Measurements from ENCODE around the gene SPATA24. TPM values are rescaled to one million over a fixed set of nuclear protein-coding genes. Genes with fewer than 3 reads are reported as not detected.
"Not testable (repeated sequence)": the region's sequence is repeated elsewhere in the genome, so short reads cannot be mapped to it uniquely, and the experiment has no call there.

The SPATA24 gene
- total RNA-seq, 1 experiment from 2014 or later, result 3.4 TPM

DNA sequence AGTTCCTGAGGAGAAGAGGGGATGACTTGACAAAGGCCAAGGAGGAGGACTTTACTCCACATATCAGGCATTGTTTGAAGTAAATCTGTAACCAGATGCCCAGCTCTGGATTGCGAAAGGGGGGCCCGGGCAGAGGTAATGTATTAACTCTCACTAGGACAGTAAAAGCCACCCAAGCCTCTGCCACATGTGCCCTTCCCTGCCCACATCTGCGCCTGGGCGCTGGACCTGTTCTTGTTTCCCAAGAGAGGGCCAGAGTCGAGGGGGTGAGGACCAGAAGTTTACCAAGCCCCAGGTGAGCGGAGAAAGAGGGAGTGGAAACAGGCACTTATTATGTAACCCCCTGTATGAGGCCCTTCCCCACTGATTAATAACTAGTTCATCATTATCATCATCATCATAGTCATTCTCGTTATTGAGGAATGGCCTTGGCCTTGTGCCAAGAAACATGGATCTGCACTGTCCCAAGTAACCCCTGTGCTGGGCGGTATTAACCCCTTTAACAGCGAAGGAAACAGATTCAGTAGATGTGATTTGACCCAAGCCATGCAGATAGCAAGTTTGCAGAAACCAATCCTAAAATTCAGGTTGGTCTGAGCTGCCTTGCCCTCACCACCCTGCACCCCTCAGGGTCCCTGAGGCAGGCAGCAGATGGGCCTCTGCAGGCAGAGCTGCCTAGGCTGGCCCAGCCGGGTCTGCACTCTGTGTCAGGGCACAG lies 20.5 kb downstream of the SPATA24 start, which contains the start of gene SLC23A1:
Gene SLC23A1 (minus strand): TSS at position 23 of the 718 bp plus-strand sequence. CDS start 44 bp downstream, outside the sequence.
- DNase-seq (ENCODE audit: low spot score), result no peak

DNA sequence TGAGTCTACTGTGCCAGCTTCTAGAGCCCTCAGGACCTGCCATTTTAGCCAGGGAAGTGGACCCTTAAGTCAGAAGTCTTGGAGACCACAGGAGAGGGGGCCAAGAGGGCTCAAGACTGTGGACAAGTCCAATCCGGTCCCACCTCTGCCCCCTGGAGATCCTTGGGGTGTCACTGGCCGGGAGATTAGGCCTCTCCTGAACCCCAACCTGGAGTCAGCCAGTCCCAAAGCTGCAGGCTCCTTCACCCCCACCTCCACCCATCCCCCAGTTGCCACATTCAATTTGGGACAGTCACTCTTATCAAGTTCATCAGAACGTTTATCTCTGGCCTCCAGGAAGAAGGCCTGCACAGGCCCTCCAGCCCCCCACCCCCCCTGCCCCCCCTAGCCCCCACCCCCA lies 21.1 kb downstream of the SPATA24 start:
- DNase-seq (ENCODE audit: low spot score), result no peak

DNA sequence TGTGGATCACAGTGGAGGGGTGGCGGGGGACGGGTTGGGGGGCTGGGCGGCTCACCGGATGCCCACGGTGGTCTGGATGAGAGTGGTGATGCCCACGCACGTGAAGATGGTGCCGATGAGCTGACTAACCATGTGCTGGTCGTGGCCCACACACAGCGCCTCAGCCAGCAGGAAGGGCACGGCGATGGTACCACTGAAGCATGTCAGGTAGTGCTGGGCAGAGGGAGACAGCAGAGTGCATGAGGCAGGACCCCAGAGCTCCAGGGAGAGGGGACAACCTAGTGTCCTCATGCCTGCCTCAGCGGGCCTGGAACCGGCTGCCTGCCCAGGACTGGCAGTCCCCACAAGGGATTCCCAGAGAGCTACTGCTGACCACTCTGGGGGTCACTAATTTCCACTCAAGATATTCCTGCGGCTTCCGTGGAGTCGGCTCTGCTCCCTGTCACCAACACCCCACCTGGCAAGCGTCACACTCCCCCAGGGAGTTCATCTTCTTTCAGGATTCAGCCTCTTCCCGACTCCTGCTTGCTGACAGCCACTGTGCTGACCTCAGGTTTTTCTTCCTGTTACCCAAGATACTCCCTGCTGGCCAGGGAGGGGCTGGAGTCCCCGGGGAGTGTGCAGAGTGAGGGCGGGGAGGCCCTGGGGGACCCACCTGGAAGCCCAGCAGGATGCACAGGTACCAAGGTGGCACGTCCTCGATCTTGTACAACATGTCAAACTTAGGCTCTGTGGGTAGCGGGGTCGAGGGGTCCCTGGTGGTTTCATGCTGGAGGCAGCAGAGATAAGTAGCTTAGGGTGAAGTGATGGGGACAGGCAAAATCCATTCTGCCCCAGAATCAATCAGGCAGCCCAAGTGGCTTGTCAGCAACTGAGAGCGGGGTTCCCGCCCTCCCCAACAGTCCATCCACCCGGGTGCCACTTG lies 21.8 kb downstream of the SPATA24 start:
- DNase-seq (ENCODE audit: low spot score), result no peak

GRCh38 chr5:139379626-139380449 lies 24.1 kb downstream of the SPATA24 start:
- DNase-seq (ENCODE audit: low spot score), result no peak

GRCh38 chr5:139378941-139379361 lies 24.9 kb downstream of the SPATA24 start:
- DNase-seq (ENCODE audit: low spot score), result no peak

- no peak for DNase-seq (ENCODE audit: low spot score)
Observed at GRCh38 chr5:139378101-139378825, 25.6 kb downstream of the SPATA24 start.

DNA sequence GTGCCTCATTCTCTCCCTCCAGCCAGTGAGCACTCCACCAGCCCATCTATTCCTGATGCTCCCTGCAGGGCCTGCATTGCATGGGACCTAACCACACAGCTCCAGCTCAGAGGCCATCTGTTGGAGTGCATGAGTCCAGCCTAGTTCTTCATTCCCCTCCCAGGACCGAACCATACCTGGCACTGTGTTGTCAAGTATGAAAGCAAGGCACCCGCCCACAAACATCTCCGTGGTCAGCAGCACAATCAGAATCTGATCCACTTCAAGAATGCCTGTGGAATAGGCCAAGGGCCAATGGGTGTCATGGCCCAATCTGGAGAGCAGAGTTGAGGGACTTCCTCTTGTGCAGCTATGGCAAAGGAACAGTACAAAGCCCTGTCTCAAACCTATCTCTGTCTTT lies 26.7 kb downstream of the SPATA24 start:
- DNase-seq (ENCODE audit: low spot score), result no peak

- no peak for DNase-seq (ENCODE audit: low spot score)
Observed at GRCh38 chr5:139376364-139376763, 27.5 kb downstream of the SPATA24 start.

GRCh38 chr5:139374909-139375308 lies 29.0 kb downstream of the SPATA24 start:
- DNase-seq (ENCODE audit: low spot score), result no peak

DNA sequence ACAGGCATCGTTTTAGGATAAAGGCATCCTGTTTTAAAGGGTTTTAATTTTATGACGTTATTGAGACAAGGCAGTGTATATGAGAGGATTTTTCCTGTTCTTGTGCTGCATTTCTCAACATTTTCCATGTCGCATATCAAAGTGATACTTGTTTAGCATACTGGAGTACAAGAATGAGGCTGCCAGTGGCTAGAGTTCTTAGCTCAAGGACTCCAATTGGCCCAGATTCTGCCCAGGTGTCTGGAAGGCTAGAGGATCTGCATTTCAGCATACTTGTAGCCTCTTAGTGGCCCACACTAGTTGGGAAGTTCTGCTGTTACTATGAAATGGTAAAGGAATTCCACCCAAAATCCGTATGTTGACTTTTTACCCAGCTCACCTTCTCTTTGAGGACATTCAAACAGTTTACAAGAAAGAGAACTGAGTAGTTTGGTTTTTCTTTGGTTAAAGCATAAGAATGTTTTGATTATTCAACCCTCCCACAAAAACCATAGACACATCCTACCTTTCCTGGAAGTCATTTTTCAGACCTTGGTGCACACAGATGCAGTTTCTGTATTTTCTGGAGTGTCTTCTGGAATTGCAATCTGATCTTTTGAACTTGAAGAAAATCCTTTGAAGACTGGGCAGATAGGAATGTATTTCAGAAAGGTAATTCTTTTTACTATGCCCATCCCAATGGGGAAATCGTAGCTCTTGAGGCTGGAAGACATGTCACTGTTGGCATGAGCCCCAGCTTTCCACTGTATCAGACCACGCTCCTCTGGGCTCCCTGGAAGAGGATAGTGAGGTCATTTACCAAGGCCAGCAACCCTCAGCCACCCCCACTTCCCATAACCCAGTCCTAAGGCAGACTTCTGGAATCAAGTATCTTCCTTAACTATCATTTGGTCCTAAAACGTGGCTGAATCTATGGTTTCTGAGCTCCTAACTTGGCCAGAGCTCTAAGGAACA lies 32.1 kb downstream of the SPATA24 start:
- DNase-seq (ENCODE audit: low spot score), result no peak

DNA sequence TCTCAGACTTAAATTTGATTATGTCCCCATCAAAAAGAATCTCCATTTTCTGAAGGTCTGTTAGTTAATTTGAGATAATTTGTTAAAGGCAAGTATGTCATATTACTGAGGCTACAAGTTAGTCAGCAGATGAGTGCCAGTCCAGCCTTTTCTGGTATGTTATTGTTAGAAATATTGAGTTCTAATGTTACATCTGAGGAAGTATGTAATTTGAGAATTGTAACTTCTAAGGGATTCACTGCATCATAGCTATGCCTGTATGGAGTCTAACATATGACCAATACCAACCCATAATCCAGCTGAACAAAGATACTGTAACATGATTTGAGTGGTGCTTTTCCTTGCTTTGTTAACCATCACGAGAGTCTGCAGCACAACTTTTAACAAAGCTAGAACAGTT lies 34.7 kb downstream of the SPATA24 start:
- no peak for DNase-seq (ENCODE audit: low spot score)

- no peak for DNase-seq (ENCODE audit: low spot score)
Observed at GRCh38 chr5:139368613-139369012, 35.3 kb downstream of the SPATA24 start.

GRCh38 chr5:139364466-139364865 lies 39.4 kb downstream of the SPATA24 start:
- no peak for DNase-seq (ENCODE audit: low spot score)

DNA sequence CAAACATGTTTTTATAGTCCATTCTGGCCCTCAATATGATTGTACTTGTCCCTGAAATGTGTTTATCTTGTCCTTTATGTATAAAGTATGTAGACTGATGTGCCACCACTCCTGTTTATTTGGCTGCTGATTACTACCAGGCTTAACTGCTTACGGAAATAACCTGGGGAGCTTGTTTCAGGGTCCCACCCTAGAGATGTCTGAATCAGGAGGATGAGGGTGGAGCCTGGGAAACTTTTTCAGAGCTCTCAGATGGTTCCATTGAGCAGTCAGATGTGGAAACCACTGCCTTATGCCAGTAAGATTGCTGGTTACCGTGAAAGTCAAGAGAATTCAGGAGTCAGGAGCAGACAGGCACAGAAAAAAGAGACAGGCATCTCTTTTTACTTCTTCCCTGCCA lies 40.0 kb downstream of the SPATA24 start:
- no peak for DNase-seq (ENCODE audit: low spot score)

GRCh38 chr5:139361835-139362429 lies 42.0 kb downstream of the SPATA24 start:
- no peak for DNase-seq (ENCODE audit: low spot score)

- no peak for DNase-seq (ENCODE audit: low spot score)
Observed at GRCh38 chr5:139360384-139360783, 43.5 kb downstream of the SPATA24 start.

DNA sequence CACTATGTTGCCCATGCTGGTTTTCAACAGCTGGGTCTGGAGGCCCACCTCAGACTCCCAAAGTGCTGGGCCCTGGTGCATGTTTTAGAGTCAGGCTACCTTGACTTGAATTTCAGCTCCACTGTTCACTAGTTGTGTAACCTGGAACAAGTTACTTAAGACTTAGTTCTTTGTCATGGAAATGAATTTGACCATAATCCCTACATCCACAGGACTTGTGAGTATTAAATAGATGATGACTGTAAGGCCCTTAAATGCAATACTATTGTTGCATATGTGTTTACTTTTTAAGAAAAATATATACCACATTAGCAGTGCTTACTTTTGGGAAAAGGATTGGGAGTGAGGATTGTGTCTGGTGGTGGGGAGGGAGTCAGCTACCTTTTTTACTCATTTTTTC lies 45.8 kb downstream of the SPATA24 start:
- DNase-seq (ENCODE audit: low spot score), result no peak

- not testable (repeated sequence) for DNase-seq (ENCODE audit: low spot score)
Observed at GRCh38 chr5:139355900-139356299, 48.0 kb downstream of the SPATA24 start.

- DNase-seq (ENCODE audit: low spot score), result no peak
Observed at GRCh38 chr5:139354186-139354585, 49.7 kb downstream of the SPATA24 start.

DNA sequence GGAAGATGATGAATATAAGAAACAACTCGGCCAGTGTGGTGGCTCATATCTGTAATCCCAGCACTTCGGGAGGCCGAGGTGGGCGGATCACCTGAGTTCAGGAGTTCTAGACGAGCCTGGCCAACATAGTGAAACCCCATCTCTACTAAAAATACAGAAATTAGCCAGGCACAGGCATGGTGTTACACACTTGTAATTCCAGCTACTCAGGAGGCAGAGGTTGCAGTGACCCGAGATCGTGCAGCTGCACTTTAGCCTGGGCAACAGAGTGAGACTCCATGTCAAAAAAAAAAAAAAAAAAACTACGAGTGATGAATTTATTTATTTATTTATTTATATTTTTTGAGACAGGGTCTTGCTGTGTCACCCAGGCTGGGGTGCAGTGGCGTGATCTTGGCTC lies 56.0 kb downstream of the SPATA24 start:
- not testable (repeated sequence) for DNase-seq (ENCODE audit: low spot score)
